HG03095 (cell line): Measurements from ENCODE around the gene ENO2.

Experiments
- ATAC-seq: cut with Tn5 transposase; IDR thresholded peaks from one replicate; pipeline ENCODE4 v1.9.1; 2021; ENCODE audit warnings: moderate library complexity; ENCODE audit not compliant: unreplicated experiment

The ENO2 gene

DNA sequence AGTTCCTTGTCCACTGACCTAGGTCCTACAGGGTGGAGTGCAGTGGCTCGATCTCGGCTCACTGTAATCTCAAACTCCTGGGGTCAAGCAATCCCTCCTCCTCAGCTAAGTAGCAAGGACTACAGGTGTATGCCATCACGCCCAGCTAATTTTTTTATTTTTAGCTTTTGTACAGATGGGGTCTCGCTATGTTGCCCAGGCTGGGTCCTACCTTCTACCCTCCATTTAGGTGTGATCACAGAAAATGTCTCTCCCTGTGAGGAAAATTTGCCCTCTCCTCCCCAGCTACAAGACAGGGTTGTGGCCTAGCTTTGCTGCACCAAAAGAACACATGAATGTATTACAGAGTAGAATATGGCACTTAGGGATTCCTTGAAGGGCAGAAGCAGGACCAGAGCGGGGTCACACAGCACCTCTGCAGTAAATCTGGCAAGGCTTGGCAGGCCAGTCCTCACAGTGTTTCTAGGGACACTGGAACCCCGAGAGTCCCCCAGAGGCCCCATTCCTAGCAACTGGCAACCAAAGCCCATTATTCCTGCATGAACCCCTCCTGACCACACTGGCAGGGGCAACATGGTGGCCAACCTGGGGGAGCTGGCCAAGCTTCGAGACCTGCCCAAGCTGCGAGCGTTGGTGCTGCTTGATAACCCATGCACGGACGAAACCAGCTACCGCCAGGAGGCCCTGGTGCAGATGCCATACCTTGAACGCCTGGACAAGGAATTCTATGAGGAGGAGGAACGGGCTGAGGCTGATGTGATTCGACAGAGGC is 2.0 kb upstream of the ENO2 start:
- no peak for ATAC-seq

DNA sequence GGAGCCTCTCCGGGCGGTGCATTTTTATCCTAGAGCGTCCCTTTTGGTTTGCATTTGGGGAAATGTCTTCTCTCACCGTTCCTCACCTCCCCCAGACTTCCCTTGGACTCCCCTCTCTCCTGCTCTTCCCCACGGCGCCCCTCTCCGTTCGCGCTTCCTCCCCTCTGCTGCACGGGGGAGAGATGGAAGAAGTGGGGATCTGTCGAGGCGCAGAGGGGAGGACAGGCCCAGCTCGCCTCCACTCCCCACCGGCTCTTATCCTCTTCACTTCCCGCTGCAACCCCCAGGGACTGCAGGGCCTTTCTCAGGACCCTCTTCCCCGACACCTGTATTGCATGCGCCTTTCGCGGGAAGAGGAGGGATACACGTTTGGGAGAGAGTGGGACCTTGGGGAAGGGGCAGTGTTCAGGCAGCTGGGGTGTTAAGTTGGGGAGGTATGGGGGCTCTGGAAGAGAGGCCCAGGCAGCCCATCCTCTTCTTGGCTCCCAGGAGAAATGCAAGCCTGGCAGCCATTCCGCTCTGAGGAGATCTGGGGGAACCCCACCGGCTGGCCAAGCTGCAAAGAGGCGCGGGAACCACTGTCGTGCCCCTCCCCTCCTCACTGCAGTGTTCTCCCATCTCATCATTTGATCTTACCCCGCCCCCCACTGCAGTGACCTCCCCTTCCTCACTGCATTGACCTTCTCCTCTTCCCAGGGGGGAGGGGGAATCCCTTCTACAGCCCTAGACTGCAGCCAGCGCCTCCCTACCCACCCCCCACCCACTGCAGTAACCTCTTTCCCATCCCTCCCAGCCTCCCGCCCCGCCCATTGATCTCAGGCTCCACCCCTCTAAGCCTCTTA is 788 bp downstream of the ENO2 start:
- no peak for ATAC-seq

GRCh38 chr12:6915789-6916285 is 1.5 kb downstream of the ENO2 start:
- ATAC-seq = no peak

DNA sequence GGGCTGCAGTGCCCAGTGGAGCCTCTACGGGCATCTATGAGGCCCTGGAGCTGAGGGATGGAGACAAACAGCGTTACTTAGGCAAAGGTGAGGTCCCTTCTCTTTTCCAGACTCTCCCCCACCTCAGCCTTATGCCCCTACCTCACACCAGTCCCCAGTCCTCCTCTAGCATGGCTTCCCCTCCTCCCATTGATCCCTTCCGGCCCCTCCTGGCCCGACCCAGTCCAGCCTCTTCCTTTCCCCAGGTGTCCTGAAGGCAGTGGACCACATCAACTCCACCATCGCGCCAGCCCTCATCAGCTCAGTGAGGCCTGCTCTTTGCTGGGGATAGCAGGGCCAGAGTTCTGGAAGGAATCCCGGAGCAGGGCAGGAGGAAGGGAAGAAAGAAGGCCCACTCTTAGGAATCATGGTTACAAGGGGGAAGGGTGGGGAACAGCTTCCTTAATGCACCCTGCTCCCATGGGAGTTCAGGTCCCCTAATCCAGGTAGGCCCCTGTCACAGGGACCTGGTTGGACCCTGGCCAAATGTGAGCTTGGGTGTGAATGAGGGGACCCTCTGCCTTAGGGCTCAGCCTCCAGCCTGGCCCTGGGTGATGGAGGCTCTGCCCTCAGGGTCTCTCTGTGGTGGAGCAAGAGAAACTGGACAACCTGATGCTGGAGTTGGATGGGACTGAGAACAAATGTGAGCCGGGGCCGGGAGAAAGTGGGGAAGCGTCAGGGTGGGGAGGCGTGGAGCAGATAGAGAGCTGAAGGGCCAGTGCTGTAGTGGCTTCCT is 2.2 kb downstream of the ENO2 start:
- no peak for ATAC-seq

DNA sequence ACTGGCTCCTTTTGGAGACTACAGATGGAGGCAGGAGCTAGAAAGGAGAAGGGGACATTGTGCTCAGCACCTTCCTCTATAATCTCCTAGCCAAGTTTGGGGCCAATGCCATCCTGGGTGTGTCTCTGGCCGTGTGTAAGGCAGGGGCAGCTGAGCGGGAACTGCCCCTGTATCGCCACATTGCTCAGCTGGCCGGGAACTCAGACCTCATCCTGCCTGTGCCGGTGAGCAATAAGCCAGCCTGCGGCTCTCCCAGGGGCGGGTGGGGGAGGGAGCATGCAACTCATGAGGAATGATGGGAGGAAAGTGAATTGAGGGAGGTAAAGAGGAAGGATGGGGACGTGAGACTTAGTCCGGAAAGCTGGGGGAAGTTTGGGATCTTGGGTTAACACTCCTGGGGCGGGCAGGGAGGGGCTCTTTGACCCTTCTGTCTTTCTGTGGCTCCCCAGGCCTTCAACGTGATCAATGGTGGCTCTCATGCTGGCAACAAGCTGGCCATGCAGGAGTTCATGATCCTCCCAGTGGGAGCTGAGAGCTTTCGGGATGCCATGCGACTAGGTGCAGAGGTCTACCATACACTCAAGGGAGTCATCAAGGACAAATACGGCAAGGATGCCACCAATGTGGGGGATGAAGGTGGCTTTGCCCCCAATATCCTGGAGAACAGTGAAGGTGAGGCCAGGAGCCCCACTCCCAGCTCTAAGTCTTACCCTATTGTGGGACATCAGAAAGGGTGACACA is 3.3 kb downstream of the ENO2 start:
- ATAC-seq = no peak

GRCh38 chr12:6919588-6919987 is 5.2 kb downstream of the ENO2 start:
- no peak for ATAC-seq

DNA sequence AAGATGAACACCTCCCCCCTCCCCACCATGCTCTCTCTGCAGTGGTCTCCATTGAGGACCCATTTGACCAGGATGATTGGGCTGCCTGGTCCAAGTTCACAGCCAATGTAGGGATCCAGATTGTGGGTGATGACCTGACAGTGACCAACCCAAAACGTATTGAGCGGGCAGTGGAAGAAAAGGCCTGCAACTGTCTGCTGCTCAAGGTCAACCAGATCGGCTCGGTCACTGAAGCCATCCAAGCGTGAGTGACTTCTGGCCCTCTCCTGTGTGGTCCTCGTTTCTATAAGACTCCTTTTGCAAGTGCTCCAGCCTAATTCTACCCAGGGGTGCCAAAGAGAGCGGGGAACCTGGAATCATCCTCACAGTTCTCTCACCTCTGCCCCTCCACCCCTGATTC is 7.2 kb downstream of the ENO2 start:
- no peak for ATAC-seq

DNA sequence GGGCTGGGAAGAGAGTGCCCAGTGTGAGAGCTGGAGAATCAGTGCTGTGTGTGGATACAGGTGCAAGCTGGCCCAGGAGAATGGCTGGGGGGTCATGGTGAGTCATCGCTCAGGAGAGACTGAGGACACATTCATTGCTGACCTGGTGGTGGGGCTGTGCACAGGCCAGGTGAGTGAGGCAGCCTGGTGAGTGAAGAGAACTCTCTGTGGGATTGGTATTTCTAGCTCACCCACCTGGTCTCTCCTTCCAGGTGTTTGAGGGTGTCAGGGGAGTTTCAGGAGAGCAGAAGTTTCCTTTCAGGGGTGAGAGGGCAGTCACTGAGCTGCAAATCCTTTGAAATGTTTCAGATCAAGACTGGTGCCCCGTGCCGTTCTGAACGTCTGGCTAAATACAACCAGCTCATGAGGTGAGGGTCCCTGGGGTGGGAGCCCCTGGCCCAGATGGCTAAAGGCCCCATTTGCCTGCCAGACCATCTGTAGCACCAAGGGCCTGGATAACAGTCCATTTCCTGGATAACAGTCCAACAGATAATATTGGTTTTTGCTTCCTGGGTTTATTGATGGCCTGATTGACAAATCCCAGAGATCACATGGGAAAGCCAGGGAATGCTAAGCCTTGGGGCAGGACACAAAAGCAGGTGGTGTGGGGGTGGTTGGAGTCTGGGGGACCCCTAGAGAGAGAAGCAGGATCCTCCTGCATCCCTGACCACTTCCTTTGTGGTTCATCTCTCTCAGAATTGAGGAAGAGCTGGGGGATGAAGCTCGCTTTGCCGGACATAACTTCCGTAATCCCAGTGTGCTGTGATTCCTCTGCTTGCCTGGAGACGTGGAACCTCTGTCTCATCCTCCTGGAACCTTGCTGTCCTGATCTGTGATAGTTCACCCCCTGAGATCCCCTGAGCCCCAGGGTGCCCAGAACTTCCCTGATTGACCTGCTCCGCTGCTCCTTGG is 7.9 kb downstream of the ENO2 start:
- ATAC-seq = no peak

- ATAC-seq = no peak
Measured at GRCh38 chr12:6923003-6923732, 8.8 kb downstream of the ENO2 start.

DNA sequence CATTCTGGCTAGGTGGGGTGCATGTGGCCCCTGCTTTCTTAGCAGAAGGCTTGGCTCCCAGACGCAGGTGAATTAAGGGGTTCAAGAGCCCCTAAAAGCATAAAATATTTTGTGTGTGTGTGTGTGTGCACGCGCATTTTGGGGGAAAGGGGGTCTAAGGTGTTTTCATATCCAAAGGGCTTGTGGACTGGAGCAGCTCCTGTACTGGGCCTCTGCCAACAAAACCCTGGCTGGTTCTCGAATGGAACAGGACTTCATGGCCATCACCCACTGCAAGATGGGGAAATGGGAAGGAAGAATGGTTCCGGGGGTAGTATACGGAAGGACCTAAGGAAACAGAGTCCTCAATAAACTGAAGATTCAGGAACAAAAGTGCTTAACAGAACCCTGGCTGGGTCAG is 9.5 kb downstream of the ENO2 start:
- no peak for ATAC-seq

- no peak for ATAC-seq
Measured at GRCh38 chr12:6925239-6925539, 10.8 kb downstream of the ENO2 start.

GRCh38 chr12:6925540-6926279 is 11.3 kb downstream of the ENO2 start:
- no peak for ATAC-seq

GRCh38 chr12:6927379-6928021 is 13.1 kb downstream of the ENO2 start, which contains the start of gene ATN1:
Gene ATN1 (plus strand): TSS chr12:6927959. CDS start chr12:6934002, 6,043 bp downstream.
- no peak for ATAC-seq

GRCh38 chr12:6928022-6928702 is 13.8 kb downstream of the ENO2 start:
- ATAC-seq = no peak

DNA sequence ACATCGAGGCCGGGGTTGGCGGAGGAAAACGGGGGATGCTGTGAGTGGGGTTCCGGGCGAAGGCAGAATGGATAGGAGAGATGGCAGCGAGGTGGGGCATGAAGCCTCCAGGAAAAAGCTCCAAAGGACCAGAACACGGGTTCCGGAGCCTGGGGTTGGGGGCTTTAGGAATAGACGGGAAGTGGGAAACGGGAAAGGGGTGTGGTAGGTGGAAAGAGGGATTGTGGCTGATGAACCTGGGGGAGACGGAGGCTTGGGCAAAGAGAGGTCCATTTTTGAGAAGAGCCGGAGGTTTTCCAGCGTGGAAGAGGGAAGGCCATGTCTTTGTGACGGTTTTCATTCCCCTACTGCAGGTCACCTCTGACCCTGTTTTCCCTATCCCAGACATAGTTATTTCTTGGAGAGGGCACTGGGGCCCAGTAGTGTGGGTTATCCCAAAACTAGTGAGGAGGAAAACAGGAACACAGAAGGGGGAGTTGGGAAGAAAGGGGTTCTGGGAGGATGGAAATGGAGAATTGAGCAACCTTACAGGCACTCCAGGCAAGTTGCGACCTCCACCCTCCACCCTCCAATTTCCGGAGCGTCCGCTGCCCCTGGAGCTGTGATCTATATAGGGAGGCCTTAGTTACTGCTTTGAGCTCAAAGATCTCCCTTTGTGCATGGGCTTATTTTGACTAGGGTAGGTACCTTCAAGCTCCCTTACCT is 14.5 kb downstream of the ENO2 start:
- ATAC-seq = no peak
